ENCODE measurements around the gene UPK3A. TPM values are rescaled to one million over a fixed set of nuclear protein-coding genes. Genes with fewer than 3 reads are reported as not detected.

The UPK3A gene
- total RNA-seq, 1 donor = not detected

Other genes starting within 250 kb of the UPK3A start
- 47.7 TPM for gene NUP50, start 121.0 kb upstream of the UPK3A start, total RNA-seq
- gene KIAA0930, start 44.1 kb upstream of the UPK3A start, total RNA-seq = 68.7 TPM
- gene FAM118A, start 25.0 kb downstream of the UPK3A start, total RNA-seq = 73.2 TPM
- not detected for gene SMC1B, start 128.7 kb downstream of the UPK3A start, total RNA-seq
- 0.54 TPM for gene RIBC2, start 128.7 kb downstream of the UPK3A start, total RNA-seq
- 0.27 TPM for gene FBLN1, start 217.9 kb downstream of the UPK3A start, total RNA-seq

Measured in hematopoietic multipotent progenitor cell (in vitro differentiated cells).